K562 (cell line): Measurements from ENCODE around the gene TRAF3IP3. TPM values are rescaled to one million over a fixed set of nuclear protein-coding genes. Genes with fewer than 3 reads are reported as not detected.

Source experiments
- ADNP ChIP-seq: fragments of 200-800 bp; sonication (Bioruptor generic); IDR thresholded peaks from 2 replicates; pipeline ENCODE4 v1.6.1; 2016; ENCODE audit warnings: missing genetic modification characterization, missing compliant biosample characterization
- ETS2 ChIP-seq: IDR thresholded peaks from 2 replicates; pipeline ENCODE4 v1.6.1; 2016; ENCODE audit warnings: borderline replicate concordance, missing genetic modification characterization, mild to moderate bottlenecking, moderate library complexity, missing compliant biosample characterization; ENCODE audit not compliant: poor library complexity, severe bottlenecking
- HDAC6 ChIP-seq: IDR thresholded peaks from 2 replicates; pipeline ENCODE4 v1.6.1; 2012; ENCODE audit warnings: low read depth, mild to moderate bottlenecking, control low read depth, inconsistent platforms, low read length, moderate library complexity
- KAT8 ChIP-seq: fragments of 450-650 bp; IDR thresholded peaks from 2 replicates; pipeline ENCODE4 v1.6.1; 2016; ENCODE audit warnings: low read depth, mild to moderate bottlenecking
- MXD1 ChIP-seq: fragments of 250-450 bp; sonication (Bioruptor Pico); IDR thresholded peaks from 2 replicates; pipeline ENCODE4 v1.8.0; 2021; ENCODE audit warnings: borderline replicate concordance, mild to moderate bottlenecking, moderate library complexity; ENCODE audit not compliant: poor library complexity, severe bottlenecking
- NBN ChIP-seq: fragments of 450-650 bp; IDR thresholded peaks from 2 replicates; pipeline ENCODE4 v1.6.1; 2016; ENCODE audit warnings: low read depth, mild to moderate bottlenecking
- NCOA6 ChIP-seq: fragments of 450-650 bp; IDR thresholded peaks from 2 replicates; pipeline ENCODE4 v1.6.1; 2017; ENCODE audit warnings: mild to moderate bottlenecking
- PBX2 ChIP-seq, 2 experiments: IDR thresholded peaks in 1 of 2; conservative IDR thresholded peaks in 1 of 2; 2 replicates each; pipeline ENCODE4 v1.6.1; 2016; ENCODE audit warnings: low read depth in 2 of 2, mild to moderate bottlenecking in 1 of 2, missing compliant biosample characterization in 1 of 2, missing genetic modification characterization in 1 of 2, moderate library complexity in 1 of 2
- RREB1 ChIP-seq: fragments of 250-450 bp; sonication (Bioruptor Pico); IDR thresholded peaks from 2 replicates; pipeline ENCODE4 v1.4.0; 2020
- SMAD3 ChIP-seq: fragments of 450-650 bp; formaldehyde crosslinking; conservative IDR thresholded peaks from 2 replicates; pipeline ENCODE4 v1.4.0; 2020; ENCODE audit warnings: mild to moderate bottlenecking
- SRSF9 ChIP-seq: fragments of 200-400 bp; formaldehyde crosslinking; IDR thresholded peaks from 2 replicates; pipeline ENCODE4 v1.6.1; 2017; ENCODE audit warnings: low read depth, low read length, borderline replicate concordance
- ZNF184 ChIP-seq: sonication (generic); formaldehyde crosslinking; IDR thresholded peaks from 2 replicates; pipeline ENCODE4 v1.5.0; 2020; ENCODE audit warnings: missing genetic modification reagents
- ZNF408 ChIP-seq: fragments of 250-450 bp; sonication (Bioruptor Pico); IDR thresholded peaks from 2 replicates; pipeline ENCODE4 v1.4.0; 2020; ENCODE audit warnings: low read depth, mild to moderate bottlenecking, moderate library complexity
- polyA plus RNA-seq, 8 experiments: library from polyadenylated mRNA; depleted of rRNA in 4 of 8; stranded (reverse) in 5 of 8; unstranded in 3 of 8; fragments of >200 nt; fragmentation: Nextera tagmentation in 2 of 8; fragmentation: Illumina TruSeq in 1 of 8; extraction: Ambion mirVana in 2 of 8; extraction: Trizol in 1 of 8; gene quantifications; 2 replicates each; pipeline versions ENCODE4 v1.2.1 to v1.2.3, GENCODE V29; 2011 to 2014; ENCODE audit warnings: inconsistent platforms in 1 of 8, missing spikeins in 1 of 8
- total RNA-seq, 7 experiments: library from RNA; depleted of rRNA in 6 of 7; stranded (reverse); fragments of >200 nt in 6 of 7; fragmentation: Illumina TruSeq in 2 of 7; extraction: Trizol in 2 of 7; gene quantifications; 2 replicates each; pipeline versions ENCODE4 v1.2.1 to v1.2.3, GENCODE V29; 2011 to 2021; ENCODE audit warnings: low replicate concordance in 1 of 7
- TF ChIP-seq, protein P1 (sequence below): fragments of 450-650 bp; IDR thresholded peaks from 2 replicates; pipeline ENCODE4 v1.6.1; 2018; ENCODE audit not compliant: partially characterized antibody

Gene TRAF3IP3
- total and polyA plus RNA-seq, 9 of the 15 experiments (the other 6 are each of a cell fraction or from before 2014, with no cell fraction given): 0.06 to 1.1 (median 0.31) TPM

- TF ChIP-seq, protein P1, sequence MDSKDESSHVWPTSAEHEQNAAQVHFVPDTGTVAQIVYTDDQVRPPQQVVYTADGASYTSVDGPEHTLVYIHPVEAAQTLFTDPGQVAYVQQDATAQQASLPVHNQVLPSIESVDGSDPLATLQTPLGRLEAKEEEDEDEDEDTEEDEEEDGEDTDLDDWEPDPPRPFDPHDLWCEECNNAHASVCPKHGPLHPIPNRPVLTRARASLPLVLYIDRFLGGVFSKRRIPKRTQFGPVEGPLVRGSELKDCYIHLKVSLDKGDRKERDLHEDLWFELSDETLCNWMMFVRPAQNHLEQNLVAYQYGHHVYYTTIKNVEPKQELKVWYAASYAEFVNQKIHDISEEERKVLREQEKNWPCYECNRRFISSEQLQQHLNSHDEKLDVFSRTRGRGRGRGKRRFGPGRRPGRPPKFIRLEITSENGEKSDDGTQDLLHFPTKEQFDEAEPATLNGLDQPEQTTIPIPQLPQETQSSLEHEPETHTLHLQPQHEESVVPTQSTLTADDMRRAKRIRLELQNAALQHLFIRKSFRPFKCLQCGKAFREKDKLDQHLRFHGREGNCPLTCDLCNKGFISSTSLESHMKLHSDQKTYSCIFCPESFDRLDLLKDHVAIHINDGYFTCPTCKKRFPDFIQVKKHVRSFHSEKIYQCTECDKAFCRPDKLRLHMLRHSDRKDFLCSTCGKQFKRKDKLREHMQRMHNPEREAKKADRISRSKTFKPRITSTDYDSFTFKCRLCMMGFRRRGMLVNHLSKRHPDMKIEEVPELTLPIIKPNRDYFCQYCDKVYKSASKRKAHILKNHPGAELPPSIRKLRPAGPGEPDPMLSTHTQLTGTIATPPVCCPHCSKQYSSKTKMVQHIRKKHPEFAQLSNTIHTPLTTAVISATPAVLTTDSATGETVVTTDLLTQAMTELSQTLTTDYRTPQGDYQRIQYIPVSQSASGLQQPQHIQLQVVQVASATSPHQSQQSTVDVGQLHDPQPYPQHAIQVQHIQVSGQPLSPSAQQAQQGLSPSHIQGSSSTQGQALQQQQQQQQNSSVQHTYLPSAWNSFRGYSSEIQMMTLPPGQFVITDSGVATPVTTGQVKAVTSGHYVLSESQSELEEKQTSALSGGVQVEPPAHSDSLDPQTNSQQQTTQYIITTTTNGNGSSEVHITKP: no peak
- TF ChIP-seq PBX2 (CRISPR knock-in tag; IDR thresholded peaks at IDR 0.05; ENCODE audit: low read depth) (no peak), PBX2 (tag; conservative IDR thresholded peaks at IDR 0.05; ENCODE audit: low read depth) (no peak), HDAC6 (no peak), ADNP (tag) (no peak), ETS2 (tag) (no peak), MXD1 (CRISPR knock-in tag) (no peak), ZNF408 (CRISPR knock-in tag) (no peak), NCOA6 (no peak), SMAD3 (no peak; the same call in 1 of the 2 replicates), ZNF184 (no peak), SRSF9 (no peak), KAT8 (no peak), NBN (no peak), RREB1 (peak; percentile 83; the same call in 1 of the 2 replicates)
Observed at GRCh38 chr1:209808059-209808581, 52.3 kb downstream of the TRAF3IP3 start (continued).
